ENCODE measurements around the gene ATG2B. TPM values are rescaled to one million over a fixed set of nuclear protein-coding genes. Genes with fewer than 3 reads are reported as not detected.

The ATG2B gene
- total RNA-seq, 1 experiment from 2014 or later, result 60.8 TPM

DNA sequence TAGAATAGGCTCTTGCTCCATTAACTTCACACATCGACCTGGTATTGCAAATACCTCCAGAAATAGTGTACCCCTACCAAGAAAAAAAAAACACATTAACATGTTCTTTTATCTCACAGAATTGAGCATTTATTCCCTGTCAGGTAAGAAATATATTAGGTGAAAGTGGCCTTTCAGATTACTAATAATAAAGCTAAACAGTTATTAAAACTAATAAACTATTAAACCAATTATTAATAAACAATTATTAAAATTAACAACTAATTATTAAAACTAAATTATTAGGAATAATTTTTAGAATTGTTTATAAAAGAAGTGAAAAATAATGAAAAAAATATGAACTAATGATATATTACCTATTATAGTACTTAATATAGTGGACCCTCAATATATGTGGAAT lies 21.6 kb upstream of the ATG2B start:
- Histone ChIP-seq H3K9me2 (replicated peaks; ENCODE audit: insufficient read depth, low read length) (no peaks in the 10 kb centered on the region), H3K27ac (ENCODE audit: low read length) (peak overlapping the region; percentile 92), H3K4me1 (ENCODE audit: low read length) (peaks cover 70% of the 10 kb centered on the region), H3K79me2 (ENCODE audit: low read length) (peaks cover 22% of the 10 kb centered on the region), H3K9ac (ENCODE audit: low read length) (no peak overlapping the region), H3K27me3 (ENCODE audit: low read length) (no peaks in the 10 kb centered on the region), H3K9me3 (ENCODE audit: low read length) (no peaks in the 10 kb centered on the region), H3K4me3 (ENCODE audit: low read length) (no peak overlapping the region), H2AFZ (ENCODE audit: low read length) (no peak overlapping the region), H4K20me1 (ENCODE audit: insufficient read depth, low read depth, low read length) (no peaks in the 10 kb centered on the region), H3K4me2 (ENCODE audit: low read depth, low read length, poor library complexity, severe bottlenecking) (no peak overlapping the region), H3K36me3 (ENCODE audit: insufficient read depth, low read length) (peaks cover 29% of the 10 kb centered on the region)
- no peak for DNase-seq

DNA sequence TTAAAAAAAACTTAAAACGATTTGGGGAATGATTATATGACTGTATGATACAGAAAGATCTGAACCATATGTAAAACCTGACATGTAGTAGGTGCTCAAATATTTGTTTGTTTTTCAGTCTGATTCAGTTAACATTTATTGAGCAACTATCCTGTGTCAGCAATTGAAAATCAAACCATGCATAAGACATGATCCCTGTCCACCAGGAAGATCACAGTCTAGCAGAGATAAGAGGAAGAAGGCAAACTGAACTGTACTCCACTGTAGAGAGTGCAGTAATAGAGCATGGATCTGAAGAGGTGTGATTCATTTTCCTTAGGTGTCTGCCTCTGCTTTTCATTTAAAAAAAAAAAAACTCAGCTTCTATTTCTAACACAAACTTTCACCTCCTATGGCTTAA lies 20.9 kb upstream of the ATG2B start:
- Histone ChIP-seq H3K9me3 (ENCODE audit: low read length) (no peaks in the 10 kb centered on the region), H3K4me1 (ENCODE audit: low read length) (peaks cover 76% of the 10 kb centered on the region), H3K4me3 (ENCODE audit: low read length) (no peak overlapping the region), H4K20me1 (ENCODE audit: insufficient read depth, low read depth, low read length) (no peaks in the 10 kb centered on the region), H3K27ac (ENCODE audit: low read length) (peak overlapping the region; percentile 92), H3K9me2 (replicated peaks; ENCODE audit: insufficient read depth, low read length) (no peaks in the 10 kb centered on the region), H3K27me3 (ENCODE audit: low read length) (no peaks in the 10 kb centered on the region), H3K4me2 (ENCODE audit: low read depth, low read length, poor library complexity, severe bottlenecking) (no peak overlapping the region), H3K9ac (ENCODE audit: low read length) (no peak overlapping the region), H3K36me3 (ENCODE audit: insufficient read depth, low read length) (peaks cover 29% of the 10 kb centered on the region), H2AFZ (ENCODE audit: low read length) (no peak overlapping the region), H3K79me2 (ENCODE audit: low read length) (peaks cover 29% of the 10 kb centered on the region)
- DNase-seq, result no peak

DNA sequence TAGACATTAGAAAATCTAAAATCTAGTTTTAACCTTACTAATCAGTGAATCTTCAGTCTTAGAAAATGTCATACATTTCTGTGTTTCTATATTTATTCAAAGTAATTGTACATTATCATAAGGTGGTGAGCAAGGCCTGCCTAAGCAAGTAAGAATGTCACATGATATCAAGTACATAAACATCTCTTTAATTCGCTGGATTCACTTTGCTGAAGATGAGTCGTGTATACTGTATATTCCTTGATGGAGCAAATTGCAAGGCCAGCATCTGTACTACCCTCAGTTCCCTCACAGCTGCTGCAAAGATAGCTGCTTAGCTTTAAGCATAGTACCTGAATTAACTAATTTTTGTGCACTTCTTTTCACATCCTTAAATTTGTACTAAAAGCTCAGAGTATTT lies 20.3 kb upstream of the ATG2B start:
- peaks cover 29% of the 10 kb centered on the region for H3K36me3 ChIP-seq (ENCODE audit: insufficient read depth, low read length)
- H3K79me2 ChIP-seq (ENCODE audit: low read length), result peaks cover 34% of the 10 kb centered on the region
- no peak overlapping the region for H3K4me3 ChIP-seq (ENCODE audit: low read length)
- no peaks in the 10 kb centered on the region for H3K9me2 ChIP-seq (replicated peaks; ENCODE audit: insufficient read depth, low read length)
- DNase-seq, result no peak
- no peak overlapping the region for H3K9ac ChIP-seq (ENCODE audit: low read length)
- peak overlapping the region; percentile 92 for H3K27ac ChIP-seq (ENCODE audit: low read length)
- no peak overlapping the region for H3K4me2 ChIP-seq (ENCODE audit: low read depth, low read length, poor library complexity, severe bottlenecking)
- peaks cover 83% of the 10 kb centered on the region for H3K4me1 ChIP-seq (ENCODE audit: low read length)
- H3K9me3 ChIP-seq (ENCODE audit: low read length), result no peaks in the 10 kb centered on the region
- no peak overlapping the region for H2AFZ ChIP-seq (ENCODE audit: low read length)
- H4K20me1 ChIP-seq (ENCODE audit: insufficient read depth, low read depth, low read length), result no peaks in the 10 kb centered on the region
- no peaks in the 10 kb centered on the region for H3K27me3 ChIP-seq (ENCODE audit: low read length)

DNA sequence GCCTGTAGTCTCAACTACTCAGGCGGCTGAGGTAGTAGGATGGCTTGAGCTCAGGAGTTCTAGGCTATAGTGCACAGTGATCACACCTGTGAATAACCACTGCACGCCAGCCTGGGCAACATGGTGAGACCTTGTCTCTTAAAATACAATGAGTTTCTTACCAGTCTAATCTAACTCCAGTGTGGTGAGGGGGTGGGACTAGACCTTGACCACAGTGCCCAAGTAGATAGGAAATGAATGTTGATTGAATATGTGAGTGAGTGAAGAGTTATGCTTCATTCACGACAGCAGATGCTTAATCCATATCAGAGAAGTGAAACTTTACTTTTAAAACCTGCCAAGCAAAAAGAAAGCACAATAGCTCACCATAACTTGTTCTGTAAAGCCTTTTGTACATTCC lies 17.6 kb upstream of the ATG2B start:
- Histone ChIP-seq H3K27me3 (ENCODE audit: low read length) (no peaks in the 10 kb centered on the region), H3K9me3 (ENCODE audit: low read length) (no peaks in the 10 kb centered on the region), H3K36me3 (ENCODE audit: insufficient read depth, low read length) (peaks cover 19% of the 10 kb centered on the region), H3K4me1 (ENCODE audit: low read length) (peaks cover 75% of the 10 kb centered on the region), H2AFZ (ENCODE audit: low read length) (no peak overlapping the region), H3K27ac (ENCODE audit: low read length) (peak overlapping the region; percentile 92), H3K4me2 (ENCODE audit: low read depth, low read length, poor library complexity, severe bottlenecking) (peak overlapping the region; percentile 53), H4K20me1 (ENCODE audit: insufficient read depth, low read depth, low read length) (no peaks in the 10 kb centered on the region), H3K79me2 (ENCODE audit: low read length) (peaks cover 60% of the 10 kb centered on the region), H3K9me2 (replicated peaks; ENCODE audit: insufficient read depth, low read length) (no peaks in the 10 kb centered on the region), H3K9ac (ENCODE audit: low read length) (peak overlapping the region; percentile 33), H3K4me3 (ENCODE audit: low read length) (peak overlapping the region; percentile 17)
- peak; percentile 74 for DNase-seq

DNA sequence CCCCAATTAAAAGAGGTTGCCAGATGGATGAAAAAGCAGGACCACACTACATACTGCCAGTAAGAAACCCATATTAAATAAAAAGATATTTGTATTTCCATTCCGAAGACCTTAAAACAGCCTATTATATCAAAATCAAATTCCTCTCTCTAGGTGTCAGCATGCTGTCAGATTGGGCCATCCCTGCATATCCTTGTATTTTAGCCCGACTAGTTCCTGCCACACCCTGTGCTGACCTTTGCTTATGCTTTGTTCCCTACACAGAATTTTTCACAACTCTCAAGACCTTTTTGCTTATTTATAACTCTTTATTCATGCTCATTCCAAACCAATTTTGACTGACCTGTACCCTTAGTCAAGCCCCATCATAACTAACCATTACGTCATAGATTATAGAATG lies 13.0 kb upstream of the ATG2B start:
- Histone ChIP-seq H3K9me3 (ENCODE audit: low read length) (no peaks in the 10 kb centered on the region), H3K36me3 (ENCODE audit: insufficient read depth, low read length) (no peaks in the 10 kb centered on the region), H3K4me2 (ENCODE audit: low read depth, low read length, poor library complexity, severe bottlenecking) (no peak overlapping the region), H4K20me1 (ENCODE audit: insufficient read depth, low read depth, low read length) (no peaks in the 10 kb centered on the region), H3K27ac (ENCODE audit: low read length) (no peak overlapping the region), H3K4me3 (ENCODE audit: low read length) (no peak overlapping the region), H3K79me2 (ENCODE audit: low read length) (peaks cover 90% of the 10 kb centered on the region), H3K9ac (ENCODE audit: low read length) (no peak overlapping the region), H3K27me3 (ENCODE audit: low read length) (no peaks in the 10 kb centered on the region), H3K4me1 (ENCODE audit: low read length) (peaks cover 40% of the 10 kb centered on the region), H2AFZ (ENCODE audit: low read length) (no peak overlapping the region), H3K9me2 (replicated peaks; ENCODE audit: insufficient read depth, low read length) (no peaks in the 10 kb centered on the region)
- DNase-seq, result no peak

DNA sequence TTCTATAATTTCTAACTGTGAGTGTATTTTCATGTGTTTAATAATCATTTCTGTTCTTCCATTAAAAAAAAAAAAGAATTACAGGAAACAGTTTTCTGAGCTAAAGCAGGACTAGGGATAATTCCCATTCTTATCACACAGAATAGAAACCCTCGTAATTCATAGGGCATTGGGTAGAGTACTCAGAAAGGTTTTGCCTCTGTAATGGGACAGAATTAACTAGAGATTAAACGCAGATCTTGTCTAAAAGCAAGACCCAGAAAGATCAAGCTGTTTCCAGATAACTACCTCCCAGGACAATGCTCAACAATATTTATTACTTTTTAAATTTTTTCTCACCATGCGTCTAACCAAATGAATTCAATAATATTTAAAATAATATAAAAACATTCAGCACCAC lies 10.4 kb upstream of the ATG2B start:
- H3K79me2 ChIP-seq (ENCODE audit: low read length), result peaks cover 96% of the 10 kb centered on the region

DNA sequence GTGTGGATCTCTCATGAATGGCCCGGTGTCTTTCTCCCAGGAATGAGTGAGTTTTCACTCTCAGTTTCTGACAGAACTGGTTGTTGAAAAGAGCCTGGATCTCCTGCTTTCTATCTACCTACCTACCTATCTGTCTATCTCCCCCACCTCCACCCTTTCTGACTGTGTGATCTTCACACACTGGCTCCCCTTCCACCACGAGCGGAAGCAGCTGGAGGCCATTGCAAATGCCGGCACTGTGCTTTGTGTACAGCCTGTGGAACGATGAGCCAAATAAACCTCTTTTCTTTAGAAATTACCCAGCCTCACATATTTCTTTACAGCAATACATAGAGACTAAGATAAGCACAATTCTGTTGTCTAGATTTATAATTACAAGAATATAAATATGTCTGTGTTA lies 7.4 kb upstream of the ATG2B start:
- DNase-seq, result no peak
- no peaks in the 10 kb centered on the region for H3K27me3 ChIP-seq (ENCODE audit: low read length)
- H3K4me1 ChIP-seq (ENCODE audit: low read length), result no peaks in the 10 kb centered on the region
- peaks cover 97% of the 10 kb centered on the region for H3K79me2 ChIP-seq (ENCODE audit: low read length)
- H3K9me3 ChIP-seq (ENCODE audit: low read length), result no peaks in the 10 kb centered on the region
- H4K20me1 ChIP-seq (ENCODE audit: insufficient read depth, low read depth, low read length), result no peaks in the 10 kb centered on the region; the same call in 1 of the 2 replicates
- no peak overlapping the region for H3K4me3 ChIP-seq (ENCODE audit: low read length)
- no peak overlapping the region for H3K4me2 ChIP-seq (ENCODE audit: low read depth, low read length, poor library complexity, severe bottlenecking)
- H3K9ac ChIP-seq (ENCODE audit: low read length), result no peak overlapping the region
- no peaks in the 10 kb centered on the region for H3K9me2 ChIP-seq (replicated peaks; ENCODE audit: insufficient read depth, low read length)
- H2AFZ ChIP-seq (ENCODE audit: low read length), result no peak overlapping the region
- H3K27ac ChIP-seq (ENCODE audit: low read length), result no peak overlapping the region
- no peaks in the 10 kb centered on the region for H3K36me3 ChIP-seq (ENCODE audit: insufficient read depth, low read length)

More for the DNA sequence above, 10.4 kb upstream of the ATG2B start:
- Histone ChIP-seq H3K27ac (ENCODE audit: low read length) (no peak overlapping the region), H3K4me1 (ENCODE audit: low read length) (peaks cover 14% of the 10 kb centered on the region), H4K20me1 (ENCODE audit: insufficient read depth, low read depth, low read length) (no peaks in the 10 kb centered on the region; the same call in 1 of the 2 replicates), H3K9ac (ENCODE audit: low read length) (no peak overlapping the region), H3K9me2 (replicated peaks; ENCODE audit: insufficient read depth, low read length) (no peaks in the 10 kb centered on the region), H2AFZ (ENCODE audit: low read length) (no peak overlapping the region), H3K9me3 (ENCODE audit: low read length) (no peaks in the 10 kb centered on the region), H3K4me3 (ENCODE audit: low read length) (no peak overlapping the region), H3K36me3 (ENCODE audit: insufficient read depth, low read length) (no peaks in the 10 kb centered on the region), H3K4me2 (ENCODE audit: low read depth, low read length, poor library complexity, severe bottlenecking) (no peak overlapping the region), H3K27me3 (ENCODE audit: low read length) (no peaks in the 10 kb centered on the region)
- no peak for DNase-seq

DNA sequence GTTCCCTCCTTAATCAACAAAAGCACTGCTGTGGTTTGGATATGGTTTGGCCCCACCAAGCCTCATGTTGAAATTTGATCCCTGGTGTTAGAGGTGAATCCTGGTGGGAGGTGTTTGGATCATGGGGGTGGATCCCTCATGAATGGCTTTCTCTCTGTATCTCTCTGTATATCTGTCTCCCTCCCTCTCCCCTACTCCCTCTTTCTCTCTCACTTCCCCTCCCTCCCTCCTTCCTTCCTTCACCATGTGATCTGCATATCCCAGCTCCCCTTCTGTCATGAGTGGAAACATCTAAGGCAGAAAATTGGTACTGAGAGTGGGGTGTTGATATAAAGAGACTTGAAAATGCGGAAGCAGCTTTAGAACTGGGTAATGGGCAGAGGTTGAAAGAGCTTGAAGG lies 5.4 kb upstream of the ATG2B start:
- Histone ChIP-seq H3K36me3 (ENCODE audit: insufficient read depth, low read length) (peaks cover 5% of the 10 kb centered on the region; the same call in 1 of the 2 replicates), H3K79me2 (ENCODE audit: low read length) (peaks cover 97% of the 10 kb centered on the region), H2AFZ (ENCODE audit: low read length) (no peak overlapping the region), H3K27me3 (ENCODE audit: low read length) (no peaks in the 10 kb centered on the region), H3K9ac (ENCODE audit: low read length) (no peak overlapping the region), H3K9me3 (ENCODE audit: low read length) (no peaks in the 10 kb centered on the region), H3K4me1 (ENCODE audit: low read length) (peaks cover 10% of the 10 kb centered on the region), H3K9me2 (replicated peaks; ENCODE audit: insufficient read depth, low read length) (no peaks in the 10 kb centered on the region), H3K27ac (ENCODE audit: low read length) (no peak overlapping the region), H4K20me1 (ENCODE audit: insufficient read depth, low read depth, low read length) (peaks cover 10% of the 10 kb centered on the region), H3K4me3 (ENCODE audit: low read length) (no peak overlapping the region), H3K4me2 (ENCODE audit: low read depth, low read length, poor library complexity, severe bottlenecking) (no peak overlapping the region)
- no peak for DNase-seq

DNA sequence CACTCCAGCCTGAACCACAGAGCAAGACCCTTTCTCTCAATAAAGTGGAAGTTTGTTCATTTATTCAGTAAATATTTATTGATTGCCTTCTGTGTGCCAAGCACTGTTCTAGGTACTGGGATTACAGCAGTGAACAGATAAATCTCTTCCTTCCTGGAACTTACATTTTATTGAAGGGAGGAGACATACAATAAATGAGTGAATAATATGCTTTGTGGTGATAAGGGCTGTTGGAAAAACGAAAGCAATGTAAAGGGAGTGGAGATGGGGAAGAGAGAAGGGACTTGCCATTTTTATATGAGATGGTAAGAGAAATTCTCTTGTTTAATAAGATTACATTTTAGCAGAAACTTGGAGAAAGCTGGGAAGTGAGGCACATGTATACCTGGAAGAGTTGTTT lies 1.8 kb upstream of the ATG2B start:
- peak overlapping the region; percentile 83; the same call in 1 of the 2 replicates for H3K9ac ChIP-seq (ENCODE audit: low read length)

More for the DNA sequence above, 1.8 kb upstream of the ATG2B start:
- Histone ChIP-seq H3K27ac (ENCODE audit: low read length) (0 out of 2 replicates have a peak overlapping the region, but pooled peaks have one; percentile 8), H3K9me2 (replicated peaks; ENCODE audit: insufficient read depth, low read length) (no peaks in the 10 kb centered on the region), H3K79me2 (ENCODE audit: low read length) (peaks cover 94% of the 10 kb centered on the region), H4K20me1 (ENCODE audit: insufficient read depth, low read depth, low read length) (peaks cover 10% of the 10 kb centered on the region), H2AFZ (ENCODE audit: low read length) (no peak overlapping the region), H3K36me3 (ENCODE audit: insufficient read depth, low read length) (peaks cover 5% of the 10 kb centered on the region; the same call in 1 of the 2 replicates), H3K27me3 (ENCODE audit: low read length) (no peaks in the 10 kb centered on the region), H3K4me3 (ENCODE audit: low read length) (peak overlapping the region; percentile 72), H3K9me3 (ENCODE audit: low read length) (no peaks in the 10 kb centered on the region), H3K4me1 (ENCODE audit: low read length) (peaks cover 29% of the 10 kb centered on the region), H3K4me2 (ENCODE audit: low read depth, low read length, poor library complexity, severe bottlenecking) (peak overlapping the region; percentile 78)
- DNase-seq, result no peak
